ENCODE measurements around the gene PLEKHG4.

DNA sequence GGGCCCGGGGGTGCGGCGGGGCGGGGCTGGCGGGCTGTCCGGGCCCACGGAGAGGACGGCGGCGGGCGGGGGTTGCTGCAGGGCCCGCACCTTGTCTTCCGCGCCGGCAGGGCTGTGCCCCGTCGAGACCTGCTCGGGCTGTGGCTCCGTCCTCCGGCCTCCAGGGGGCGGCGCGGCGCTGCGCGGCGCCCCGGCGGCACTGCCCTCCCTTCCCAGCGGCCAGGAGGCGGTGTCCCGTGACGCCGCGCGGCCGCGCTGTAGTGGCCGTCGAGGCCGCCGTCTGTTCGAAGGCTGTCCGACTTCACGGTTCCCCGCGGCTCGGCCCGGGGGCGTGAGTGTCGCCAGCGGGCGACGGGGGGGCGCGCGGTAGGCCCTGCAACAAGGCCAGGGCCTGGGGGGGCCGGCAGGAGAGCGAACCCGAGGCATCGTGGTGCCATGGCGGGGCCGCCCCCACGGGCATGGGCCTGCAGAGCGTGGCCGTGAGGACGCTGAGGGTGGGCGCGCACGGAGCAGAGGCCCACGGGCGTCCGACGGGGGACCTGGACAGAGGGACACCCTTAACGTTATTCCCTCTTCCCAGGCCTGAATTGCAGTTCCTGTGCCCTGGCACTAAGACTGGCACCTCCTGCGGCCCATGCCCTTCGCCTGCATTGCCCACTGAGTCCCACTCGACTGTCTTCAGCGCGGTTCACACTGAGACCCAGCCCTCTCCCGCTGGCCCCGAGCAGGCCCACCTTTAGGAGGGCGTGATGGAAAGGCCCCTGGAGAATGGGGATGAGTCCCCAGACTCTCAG is at the start of gene PLEKHG4:
- TF ChIP-seq, protein P1, sequence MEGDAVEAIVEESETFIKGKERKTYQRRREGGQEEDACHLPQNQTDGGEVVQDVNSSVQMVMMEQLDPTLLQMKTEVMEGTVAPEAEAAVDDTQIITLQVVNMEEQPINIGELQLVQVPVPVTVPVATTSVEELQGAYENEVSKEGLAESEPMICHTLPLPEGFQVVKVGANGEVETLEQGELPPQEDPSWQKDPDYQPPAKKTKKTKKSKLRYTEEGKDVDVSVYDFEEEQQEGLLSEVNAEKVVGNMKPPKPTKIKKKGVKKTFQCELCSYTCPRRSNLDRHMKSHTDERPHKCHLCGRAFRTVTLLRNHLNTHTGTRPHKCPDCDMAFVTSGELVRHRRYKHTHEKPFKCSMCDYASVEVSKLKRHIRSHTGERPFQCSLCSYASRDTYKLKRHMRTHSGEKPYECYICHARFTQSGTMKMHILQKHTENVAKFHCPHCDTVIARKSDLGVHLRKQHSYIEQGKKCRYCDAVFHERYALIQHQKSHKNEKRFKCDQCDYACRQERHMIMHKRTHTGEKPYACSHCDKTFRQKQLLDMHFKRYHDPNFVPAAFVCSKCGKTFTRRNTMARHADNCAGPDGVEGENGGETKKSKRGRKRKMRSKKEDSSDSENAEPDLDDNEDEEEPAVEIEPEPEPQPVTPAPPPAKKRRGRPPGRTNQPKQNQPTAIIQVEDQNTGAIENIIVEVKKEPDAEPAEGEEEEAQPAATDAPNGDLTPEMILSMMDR (IDR thresholded peaks at IDR 0.05; ENCODE audit: insufficient read depth, low read length, poor library complexity, severe bottlenecking), result peak; percentile 54
- TF ChIP-seq EZH2phosphoT487 (conservative IDR thresholded peaks at IDR 0.05; ENCODE audit: low read length), result no peak
